Dendritic cell treated with granulocyte-macrophage colony-stimulating factor and Interleukin-4, amounts not matched to agents 40 ng/mL and 50 ng/mL, for 4 days (primary cell): Measurements from ENCODE around the gene EML6.

Experiments
- H3K27ac Mint-ChIP-seq: one replicate; pipeline ENCODE4 v1.8.0; 2022; ENCODE audit warnings: mild to moderate bottlenecking, mixed read lengths
- H3K27me3 Mint-ChIP-seq: one replicate; pipeline ENCODE4 v1.8.0; 2022; ENCODE audit warnings: mild to moderate bottlenecking, mixed read lengths
- H3K36me3 Mint-ChIP-seq: one replicate; pipeline ENCODE4 v1.8.0; 2022; ENCODE audit warnings: low read depth, mixed read lengths
- H3K4me1 Mint-ChIP-seq: one replicate; pipeline ENCODE4 v1.8.0; 2022; ENCODE audit warnings: low read depth, mixed read lengths
- H3K4me3 Mint-ChIP-seq: one replicate; pipeline ENCODE4 v1.8.0; 2022; ENCODE audit warnings: mild to moderate bottlenecking, moderate library complexity, mixed read lengths
- H3K9me3 Mint-ChIP-seq: one replicate; pipeline ENCODE4 v1.8.0; 2022; ENCODE audit warnings: mixed read lengths
- intact Hi-C: fragments of 100-400 bp; cut with micrococcal nuclease; formaldehyde crosslinking; loops from one replicate; pipeline ENCODE4 v1.15.0; 2022

Gene EML6

GRCh38 chr2:54720563-54720962 is 2.9 kb upstream of the EML6 start:
- H3K4me1 Mint-ChIP-seq, result peaks cover 14% of the 10 kb centered on the region
- H3K4me3 Mint-ChIP-seq, result no peak overlapping the region
- H3K36me3 Mint-ChIP-seq, result peaks cover 12% of the 10 kb centered on the region
- no peak overlapping the region for H3K27ac Mint-ChIP-seq
- intact Hi-C loops, result loop anchor here (5.0 to 10.0 kb wide), 2 partner anchors 294 to 603 kb away; partner anchors contain the start of gene ACYP2
- H3K27me3 Mint-ChIP-seq, result peaks cover 52% of the 10 kb centered on the region
- H3K9me3 Mint-ChIP-seq, result no peaks in the 10 kb centered on the region

GRCh38 chr2:54722641-54723040 is 821 bp upstream of the EML6 start:
- Mint-ChIP-seq H3K9me3 (no peaks in the 10 kb centered on the region), H3K4me3 (peak overlapping the region; percentile 95), H3K36me3 (peaks cover 12% of the 10 kb centered on the region), H3K27me3 (peaks cover 69% of the 10 kb centered on the region), H3K27ac (peak overlapping the region; percentile 68), H3K4me1 (peaks cover 14% of the 10 kb centered on the region)
- intact Hi-C loops, result loop anchor here (1.0 to 10.0 kb wide), 4 partner anchors 49 to 752 kb away; partner anchors contain the start of genes ACYP2 and PSME4

- H3K36me3 Mint-ChIP-seq, result peaks cover 12% of the 10 kb centered on the region
- H3K27ac Mint-ChIP-seq, result peak overlapping the region; percentile 68
- H3K9me3 Mint-ChIP-seq, result no peaks in the 10 kb centered on the region
- H3K27me3 Mint-ChIP-seq, result peaks cover 64% of the 10 kb centered on the region
- peaks cover 14% of the 10 kb centered on the region for H3K4me1 Mint-ChIP-seq
- peak overlapping the region; percentile 95 for H3K4me3 Mint-ChIP-seq
- intact Hi-C loops, result loop anchor here (1.0 to 10.0 kb wide), 4 partner anchors 51 to 753 kb away; partner anchors contain the start of genes ACYP2 and PSME4
These were observed 616 bp downstream of the EML6 start for GRCh38 chr2:54723996-54724559.

GRCh38 chr2:54724560-54725342 is 1.3 kb downstream of the EML6 start:
- Mint-ChIP-seq H3K27me3 (peaks cover 63% of the 10 kb centered on the region), H3K4me1 (peaks cover 14% of the 10 kb centered on the region), H3K27ac (no peak overlapping the region), H3K36me3 (peaks cover 12% of the 10 kb centered on the region), H3K4me3 (peak overlapping the region; percentile 95), H3K9me3 (no peaks in the 10 kb centered on the region)
- intact Hi-C loops, result loop anchor here (5.0 to 10.0 kb wide), 2 partner anchors 290 to 607 kb away; partner anchors contain the start of gene ACYP2

GRCh38 chr2:54725343-54726099 is 2.1 kb downstream of the EML6 start:
- intact Hi-C loops, result loop anchor here (10.0 kb wide), 1 partner anchor 289 kb away; no protein-coding TSS in a partner anchor
- Mint-ChIP-seq H3K36me3 (peaks cover 12% of the 10 kb centered on the region), H3K4me3 (peak overlapping the region; percentile 95), H3K4me1 (peaks cover 14% of the 10 kb centered on the region), H3K27me3 (peaks cover 60% of the 10 kb centered on the region), H3K27ac (no peak overlapping the region), H3K9me3 (no peaks in the 10 kb centered on the region)

- Mint-ChIP-seq H3K27me3 (peaks cover 56% of the 10 kb centered on the region), H3K4me3 (no peak overlapping the region), H3K36me3 (peaks cover 12% of the 10 kb centered on the region), H3K9me3 (no peaks in the 10 kb centered on the region), H3K4me1 (peaks cover 14% of the 10 kb centered on the region), H3K27ac (no peak overlapping the region)
- intact Hi-C loops, result loop anchor here (10.0 kb wide), 1 partner anchor 288 kb away; no protein-coding TSS in a partner anchor
These were observed 3.0 kb downstream of the EML6 start for GRCh38 chr2:54726431-54726830.

- Mint-ChIP-seq H3K36me3 (peaks cover 12% of the 10 kb centered on the region), H3K4me1 (peaks cover 14% of the 10 kb centered on the region), H3K9me3 (no peaks in the 10 kb centered on the region), H3K27ac (no peak overlapping the region), H3K4me3 (no peak overlapping the region), H3K27me3 (peaks cover 54% of the 10 kb centered on the region)
- intact Hi-C loops, result loop anchor here (10.0 kb wide), 1 partner anchor 288 kb away; no protein-coding TSS in a partner anchor
These were observed 3.5 kb downstream of the EML6 start for GRCh38 chr2:54726940-54727339.

- peaks cover 49% of the 10 kb centered on the region for H3K27me3 Mint-ChIP-seq
- intact Hi-C loops, result loop anchor here (10.0 kb wide), 1 partner anchor 286 kb away; no protein-coding TSS in a partner anchor
- H3K36me3 Mint-ChIP-seq, result peaks cover 5% of the 10 kb centered on the region
These were observed 5.2 kb downstream of the EML6 start for GRCh38 chr2:54728669-54729120.

GRCh38 chr2:54735636-54736035 is 12.2 kb downstream of the EML6 start:
- Mint-ChIP-seq H3K4me1 (no peaks in the 10 kb centered on the region), H3K27ac (no peak overlapping the region), H3K4me3 (no peak overlapping the region), H3K9me3 (no peaks in the 10 kb centered on the region), H3K36me3 (no peaks in the 10 kb centered on the region), H3K27me3 (peaks cover 8% of the 10 kb centered on the region)
- intact Hi-C loops, result loop anchor here (10.0 kb wide), 1 partner anchor 449 kb away; no protein-coding TSS in a partner anchor

More at GRCh38 chr2:54728669-54729120, 5.2 kb downstream of the EML6 start:
- Mint-ChIP-seq H3K4me3 (no peak overlapping the region), H3K4me1 (peaks cover 14% of the 10 kb centered on the region), H3K9me3 (no peaks in the 10 kb centered on the region), H3K27ac (no peak overlapping the region)

- H3K4me3 Mint-ChIP-seq, result no peak overlapping the region
These were observed 14.8 kb downstream of the EML6 start for GRCh38 chr2:54738281-54738680.

GRCh38 chr2:54740333-54740732 is 16.9 kb downstream of the EML6 start:
- Mint-ChIP-seq H3K27me3 (peaks cover 2% of the 10 kb centered on the region), H3K9me3 (no peaks in the 10 kb centered on the region), H3K4me1 (no peaks in the 10 kb centered on the region), H3K4me3 (no peak overlapping the region), H3K36me3 (no peaks in the 10 kb centered on the region), H3K27ac (no peak overlapping the region)
- intact Hi-C loops, result no loop called here

More at GRCh38 chr2:54738281-54738680, 14.8 kb downstream of the EML6 start:
- Mint-ChIP-seq H3K9me3 (no peaks in the 10 kb centered on the region), H3K4me1 (no peaks in the 10 kb centered on the region), H3K36me3 (no peaks in the 10 kb centered on the region), H3K27ac (no peak overlapping the region), H3K27me3 (peaks cover 8% of the 10 kb centered on the region)
- intact Hi-C loops, result loop anchor here (10.0 kb wide), 1 partner anchor 447 kb away; no protein-coding TSS in a partner anchor

GRCh38 chr2:54741250-54741649 is 17.8 kb downstream of the EML6 start:
- no peaks in the 10 kb centered on the region for H3K9me3 Mint-ChIP-seq
- H3K36me3 Mint-ChIP-seq, result no peaks in the 10 kb centered on the region
- peaks cover 2% of the 10 kb centered on the region for H3K27me3 Mint-ChIP-seq
- intact Hi-C loops, result no loop called here
- no peaks in the 10 kb centered on the region for H3K4me1 Mint-ChIP-seq
- no peak overlapping the region for H3K27ac Mint-ChIP-seq
- no peak overlapping the region for H3K4me3 Mint-ChIP-seq

- H3K9me3 Mint-ChIP-seq, result no peaks in the 10 kb centered on the region
- no peaks in the 10 kb centered on the region for H3K27me3 Mint-ChIP-seq
- H3K27ac Mint-ChIP-seq, result no peak overlapping the region
- no peaks in the 10 kb centered on the region for H3K4me1 Mint-ChIP-seq
- no peak overlapping the region for H3K4me3 Mint-ChIP-seq
- intact Hi-C loops, result no loop called here
- no peaks in the 10 kb centered on the region for H3K36me3 Mint-ChIP-seq
These were observed 26.6 kb downstream of the EML6 start for GRCh38 chr2:54750040-54750439.
